SK-N-SH treated with all-trans-retinoic acid at 6 μM for 48 hours (cell line): ENCODE measurements around the gene KCNH1.

Experiments used
- ARNTL ChIP-seq: fragments of 450-650 bp; formaldehyde crosslinking; IDR thresholded peaks from 2 replicates; pipeline ENCODE4 v1.5.0; 2020; ENCODE audit warnings: low read depth, mild to moderate bottlenecking, moderate library complexity, borderline replicate concordance
- OSR1 ChIP-seq: fragments of 250-450 bp; sonication (Bioruptor Pico); IDR thresholded peaks from 2 replicates; pipeline ENCODE4 v1.8.0; 2022; ENCODE audit warnings: moderate library complexity, mild to moderate bottlenecking, inconsistent platforms
- PATZ1 ChIP-seq: fragments of 250-450 bp; sonication (Bioruptor Pico); IDR thresholded peaks from 2 replicates; pipeline ENCODE4 v1.8.0; 2020; ENCODE audit warnings: mild to moderate bottlenecking, moderate library complexity, borderline replicate concordance
- POU6F1 ChIP-seq: fragments of 250-450 bp; sonication (Bioruptor Pico); IDR thresholded peaks from 2 replicates; pipeline ENCODE4 v1.8.0; 2021; ENCODE audit warnings: low read depth, mild to moderate bottlenecking, moderate library complexity, borderline replicate concordance
- PPARA ChIP-seq: fragments of 250-450 bp; sonication (Bioruptor Pico); IDR thresholded peaks from 2 replicates; pipeline ENCODE4 v1.5.0; 2020; ENCODE audit warnings: mild to moderate bottlenecking, borderline replicate concordance
- RARB ChIP-seq: fragments of 250-450 bp; sonication (Bioruptor Pico); IDR thresholded peaks from 2 replicates; pipeline ENCODE4 v1.8.0; 2021; ENCODE audit warnings: mild to moderate bottlenecking, moderate library complexity
- SNAI2 ChIP-seq: fragments of 250-450 bp; sonication (Bioruptor Pico); IDR thresholded peaks from 2 replicates; pipeline ENCODE4 v1.5.0; 2020; ENCODE audit warnings: mild to moderate bottlenecking, moderate library complexity
- TCF4 ChIP-seq: fragments of 250-450 bp; sonication (Bioruptor Pico); IDR thresholded peaks from 2 replicates; pipeline ENCODE4 v1.8.0; 2021; ENCODE audit warnings: mild to moderate bottlenecking, moderate library complexity, borderline replicate concordance
- TOX ChIP-seq: fragments of 250-450 bp; sonication (Bioruptor Pico); IDR thresholded peaks from 2 replicates; pipeline ENCODE4 v1.8.0; 2021; ENCODE audit warnings: mild to moderate bottlenecking, moderate library complexity, borderline replicate concordance
- TSHZ2 ChIP-seq: fragments of 250-450 bp; sonication (Bioruptor Pico); IDR thresholded peaks from 2 replicates; pipeline ENCODE4 v1.5.0; 2020; ENCODE audit warnings: mild to moderate bottlenecking, moderate library complexity
- ZFP30 ChIP-seq: fragments of 450-650 bp; formaldehyde crosslinking; IDR thresholded peaks from 2 replicates; pipeline ENCODE4 v1.5.0; 2022; ENCODE audit warnings: mild to moderate bottlenecking, moderate library complexity
- ZNF565 ChIP-seq: fragments of 450-650 bp; formaldehyde crosslinking; conservative IDR thresholded peaks from 2 replicates; pipeline ENCODE4 v1.5.0; 2020; ENCODE audit warnings: low read depth, mild to moderate bottlenecking, moderate library complexity
- TF ChIP-seq, protein P1 (sequence below): fragments of 250-450 bp; sonication (Bioruptor Pico); IDR thresholded peaks from 2 replicates; pipeline ENCODE4 v1.5.1; 2021; ENCODE audit warnings: mild to moderate bottlenecking, moderate library complexity
- TF ChIP-seq, protein P2 (sequence below): fragments of 250-450 bp; sonication (Bioruptor Pico); IDR thresholded peaks from 2 replicates; pipeline ENCODE4 v1.5.1; 2020; ENCODE audit warnings: low read depth, mild to moderate bottlenecking, moderate library complexity

DNA sequence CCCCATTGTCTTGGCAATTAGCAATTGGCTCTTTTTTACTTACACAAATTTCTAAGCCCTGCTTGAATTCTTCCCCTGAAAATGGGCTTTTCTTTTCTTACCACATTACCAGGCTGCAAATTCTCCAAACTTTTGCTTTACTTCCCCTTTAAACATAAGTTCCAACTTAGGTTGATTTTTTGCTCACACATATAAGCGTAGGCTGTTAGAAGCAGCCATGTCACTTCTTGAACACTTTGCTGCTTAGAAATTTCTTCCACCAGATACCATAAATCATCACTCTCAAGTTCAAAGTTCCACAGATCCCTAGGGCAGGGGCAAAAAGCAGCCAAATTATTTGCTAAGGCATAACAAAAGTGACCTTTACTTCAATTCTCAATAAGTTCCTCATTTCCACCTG, 35.4 kb upstream of the KCNH1 start:
- TF ChIP-seq SNAI2 (CRISPR knock-in tag), result no peak
- no peak for TF ChIP-seq POU6F1 (CRISPR knock-in tag)
- TF ChIP-seq, protein P1, sequence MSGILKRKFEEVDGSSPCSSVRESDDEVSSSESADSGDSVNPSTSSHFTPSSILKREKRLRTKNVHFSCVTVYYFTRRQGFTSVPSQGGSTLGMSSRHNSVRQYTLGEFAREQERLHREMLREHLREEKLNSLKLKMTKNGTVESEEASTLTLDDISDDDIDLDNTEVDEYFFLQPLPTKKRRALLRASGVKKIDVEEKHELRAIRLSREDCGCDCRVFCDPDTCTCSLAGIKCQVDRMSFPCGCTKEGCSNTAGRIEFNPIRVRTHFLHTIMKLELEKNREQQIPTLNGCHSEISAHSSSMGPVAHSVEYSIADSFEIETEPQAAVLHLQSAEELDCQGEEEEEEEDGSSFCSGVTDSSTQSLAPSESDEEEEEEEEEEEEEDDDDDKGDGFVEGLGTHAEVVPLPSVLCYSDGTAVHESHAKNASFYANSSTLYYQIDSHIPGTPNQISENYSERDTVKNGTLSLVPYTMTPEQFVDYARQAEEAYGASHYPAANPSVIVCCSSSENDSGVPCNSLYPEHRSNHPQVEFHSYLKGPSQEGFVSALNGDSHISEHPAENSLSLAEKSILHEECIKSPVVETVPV (CRISPR knock-in tag), result no peak
- no peak for TF ChIP-seq TOX
- TF ChIP-seq ZFP30, result no peak
- no peak for TF ChIP-seq PATZ1
- TF ChIP-seq RARB (CRISPR knock-in tag), result no peak
- TF ChIP-seq PPARA (CRISPR knock-in tag), result no peak
- no peak for TF ChIP-seq TSHZ2 (CRISPR knock-in tag)
- TF ChIP-seq, protein P2, sequence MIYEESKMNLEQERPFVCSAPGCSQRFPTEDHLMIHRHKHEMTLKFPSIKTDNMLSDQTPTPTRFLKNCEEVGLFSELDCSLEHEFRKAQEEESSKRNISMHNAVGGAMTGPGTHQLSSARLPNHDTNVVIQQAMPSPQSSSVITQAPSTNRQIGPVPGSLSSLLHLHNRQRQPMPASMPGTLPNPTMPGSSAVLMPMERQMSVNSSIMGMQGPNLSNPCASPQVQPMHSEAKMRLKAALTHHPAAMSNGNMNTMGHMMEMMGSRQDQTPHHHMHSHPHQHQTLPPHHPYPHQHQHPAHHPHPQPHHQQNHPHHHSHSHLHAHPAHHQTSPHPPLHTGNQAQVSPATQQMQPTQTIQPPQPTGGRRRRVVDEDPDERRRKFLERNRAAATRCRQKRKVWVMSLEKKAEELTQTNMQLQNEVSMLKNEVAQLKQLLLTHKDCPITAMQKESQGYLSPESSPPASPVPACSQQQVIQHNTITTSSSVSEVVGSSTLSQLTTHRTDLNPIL (CRISPR knock-in tag), result no peak
- no peak for TF ChIP-seq ARNTL
- TF ChIP-seq ZNF565 (CRISPR knock-in tag), result no peak
- no peak for TF ChIP-seq TCF4 (CRISPR knock-in tag)
- TF ChIP-seq OSR1 (CRISPR knock-in tag), result no peak
